Renal cortex interstitium (tissue), 11 donors: ENCODE data around the gene DNAJC15. TPM values are rescaled to one million over a fixed set of nuclear protein-coding genes. Genes with fewer than 3 reads are reported as not detected.

Experiments used
- DNase-seq, 11 donors: peaks; one replicate each; pipeline ENCODE4 v3.0.0-alpha.2; 2013; ENCODE audit warnings: low read depth in 9 of 11, low spot score in 4 of 11; ENCODE audit errors: extremely low read depth in 1 of 11
- polyA plus RNA-seq, 3 donors: library from polyadenylated mRNA; unstranded; fragments of 120-200 nt; gene quantifications; one replicate each; pipeline ENCODE4 v1.2.1, GENCODE V29; 2013; ENCODE audit not compliant: insufficient read length in 3 of 3

DNAJC15 gene
- polyA plus RNA-seq, 3 donors, result 25.7 to 31.7 (median 31.6) TPM

DNA sequence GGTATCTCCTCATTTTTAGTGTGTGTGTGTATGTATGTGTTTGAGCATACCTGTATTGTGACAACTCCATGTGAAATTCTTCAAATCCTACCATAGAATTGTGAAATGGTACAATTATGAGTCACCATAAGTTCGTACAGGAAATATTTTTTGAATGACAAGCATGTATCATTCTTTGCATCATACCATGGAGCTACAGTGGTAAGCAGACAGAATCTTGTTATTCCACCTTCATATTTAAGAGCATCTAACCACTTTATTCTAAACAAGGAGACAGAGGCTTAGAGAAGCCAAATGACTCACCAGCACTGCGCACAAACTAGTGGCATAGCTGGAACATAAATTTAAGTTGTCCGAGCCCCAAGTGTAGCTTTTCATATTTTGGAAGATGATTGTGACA lies 26.8 kb upstream of the DNAJC15 start:
- DNase-seq, result no peak

DNA sequence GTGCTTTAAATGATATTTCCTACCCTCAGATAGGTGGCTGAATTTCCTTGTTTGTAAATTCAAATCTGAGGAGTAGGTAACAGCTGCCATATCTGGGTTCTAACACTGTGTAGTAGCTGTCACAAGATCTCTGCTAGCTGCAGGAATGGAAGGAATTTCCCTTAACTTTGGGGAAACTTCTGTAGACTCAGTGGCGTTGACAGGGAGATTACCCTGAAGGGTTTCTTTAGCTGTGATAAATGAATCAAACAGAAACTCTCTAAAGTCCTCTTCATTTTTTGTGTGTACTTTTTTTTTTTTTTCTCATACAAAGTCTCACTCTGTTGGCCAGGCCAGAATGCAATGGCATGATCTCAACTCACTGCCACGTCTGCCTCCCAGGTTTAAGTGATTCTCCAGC lies 26.0 kb upstream of the DNAJC15 start:
- no peak for DNase-seq

DNA sequence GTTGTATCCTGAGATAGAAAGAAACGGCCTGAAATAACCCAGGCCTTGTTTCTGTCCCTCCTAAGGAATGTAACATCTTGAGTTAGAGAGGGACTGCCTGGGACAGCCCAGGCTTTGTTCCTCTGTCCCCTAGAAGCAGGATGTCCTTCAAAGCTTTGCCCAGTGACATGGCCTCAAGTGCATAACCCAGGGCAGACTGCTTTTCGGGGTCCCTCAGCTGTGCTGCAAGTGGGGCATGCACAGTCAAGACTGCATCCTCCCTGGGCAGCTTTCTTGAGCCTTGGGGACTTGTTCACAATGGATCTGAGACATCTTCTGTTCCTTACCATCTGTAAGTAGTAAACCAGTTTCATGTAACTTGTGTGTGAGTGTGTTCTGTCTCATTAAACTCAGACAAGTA lies 23.9 kb upstream of the DNAJC15 start:
- DNase-seq, result no peak

DNA sequence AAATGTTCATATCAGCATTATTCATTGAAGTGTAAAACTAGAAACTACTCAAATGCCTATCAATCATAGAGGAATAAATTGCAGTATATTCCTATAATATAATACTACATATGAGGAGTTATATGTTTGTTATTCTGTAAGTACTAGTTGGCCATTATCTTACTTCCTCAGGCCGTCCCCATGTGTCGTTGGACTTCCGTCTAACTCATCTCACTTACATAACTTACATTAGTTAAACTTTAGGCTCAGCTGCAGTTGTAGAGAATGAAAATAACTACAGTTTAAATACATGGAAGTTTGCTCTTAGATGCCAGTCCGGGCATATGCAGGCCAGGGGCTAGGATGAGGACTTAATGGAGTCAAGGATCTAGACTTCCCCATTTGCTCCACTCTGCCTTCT lies 22.7 kb upstream of the DNAJC15 start:
- no peak for DNase-seq

DNA sequence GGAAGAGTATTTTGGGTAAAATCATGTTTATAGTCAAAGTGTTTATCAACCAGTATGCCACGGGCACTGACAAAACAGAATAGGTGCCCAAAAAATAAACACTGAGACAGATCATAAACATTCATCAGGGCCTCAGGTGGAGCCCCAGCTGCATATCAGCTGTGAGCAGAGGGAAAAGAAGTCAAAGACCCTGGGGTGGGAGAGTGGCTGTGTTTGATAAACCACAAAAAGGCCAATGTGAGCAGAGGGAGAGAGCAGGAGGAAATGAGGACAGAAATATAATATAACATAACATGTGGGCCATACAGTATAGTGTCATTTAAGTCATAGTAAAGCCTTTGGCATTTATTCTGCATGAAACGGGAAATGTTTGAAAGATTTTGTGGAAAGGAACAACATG lies 21.4 kb upstream of the DNAJC15 start:
- no peak for DNase-seq

DNA sequence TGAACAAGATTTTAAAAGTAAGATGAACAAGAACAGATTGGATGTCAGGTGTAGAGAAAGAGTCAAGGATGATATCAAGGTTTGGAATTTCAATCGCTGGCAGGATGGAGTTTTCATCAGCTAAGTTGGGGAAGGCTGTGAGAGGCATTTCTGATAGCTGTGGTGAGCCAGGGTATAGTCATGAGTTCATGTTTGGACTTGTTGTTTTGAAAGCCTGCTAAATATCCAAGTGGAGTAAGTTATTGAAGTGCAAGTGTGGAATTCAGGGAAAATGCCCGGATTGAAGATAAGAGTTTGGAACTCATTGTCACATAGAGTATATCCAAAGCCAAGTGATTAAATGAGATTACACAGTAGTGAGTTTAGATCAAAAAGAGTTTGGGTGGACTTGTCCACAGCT lies 20.4 kb upstream of the DNAJC15 start:
- no peak for DNase-seq

DNA sequence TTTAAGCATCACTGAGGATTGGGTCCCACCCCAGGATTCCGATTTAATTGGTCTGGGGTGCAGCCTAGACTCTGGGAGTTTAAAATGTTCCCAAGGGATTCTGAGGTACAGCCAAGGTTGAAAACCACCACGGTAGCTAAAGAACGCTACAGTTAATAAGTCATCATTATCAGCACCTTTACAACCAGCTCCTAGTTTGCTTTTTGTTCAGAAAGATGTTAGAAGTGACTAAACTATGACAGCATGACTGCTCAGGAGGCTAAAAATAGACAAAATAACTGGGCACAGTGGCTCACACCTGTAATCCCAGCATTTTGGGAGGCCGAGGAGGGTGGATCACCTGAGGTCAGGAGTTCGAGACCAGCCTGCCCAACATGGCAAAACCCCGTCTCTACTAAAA lies 19.7 kb upstream of the DNAJC15 start:
- DNase-seq, result no peak

DNA sequence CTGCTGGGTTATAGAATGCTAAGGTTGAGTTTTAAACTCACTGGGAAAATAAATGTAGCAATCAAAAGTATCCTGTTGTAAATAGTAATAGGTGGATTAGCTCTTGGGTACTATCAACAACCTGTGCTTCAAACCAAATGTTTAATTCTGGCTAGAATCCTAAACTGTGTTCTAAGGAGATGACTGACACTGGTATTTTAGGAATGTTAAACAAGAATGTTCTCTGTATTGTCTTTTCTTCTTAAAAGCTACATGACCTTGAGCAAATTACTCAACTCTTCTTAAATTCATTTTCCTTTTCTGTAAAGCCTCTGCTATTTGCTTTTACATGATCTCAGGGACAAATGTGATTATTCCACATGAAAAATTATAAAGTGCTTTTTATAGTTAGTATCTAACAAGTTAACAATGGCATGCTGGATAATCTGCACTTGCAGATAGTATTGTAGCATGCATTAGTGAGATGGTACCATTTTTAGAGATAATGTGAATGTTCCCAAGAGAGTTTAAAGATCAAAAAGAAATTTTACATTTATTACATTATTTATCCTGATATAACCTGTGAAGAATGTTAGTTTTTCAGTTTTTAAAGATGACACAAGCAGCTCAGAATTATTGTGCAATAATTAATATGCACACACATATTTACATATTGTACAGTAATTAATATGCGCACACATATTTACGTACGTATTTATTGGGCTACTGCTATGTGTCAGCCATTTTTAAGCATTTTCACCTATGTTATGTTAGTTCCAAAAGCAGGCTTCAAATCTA lies 17.7 kb upstream of the DNAJC15 start:
- DNase-seq, result no peak

DNA sequence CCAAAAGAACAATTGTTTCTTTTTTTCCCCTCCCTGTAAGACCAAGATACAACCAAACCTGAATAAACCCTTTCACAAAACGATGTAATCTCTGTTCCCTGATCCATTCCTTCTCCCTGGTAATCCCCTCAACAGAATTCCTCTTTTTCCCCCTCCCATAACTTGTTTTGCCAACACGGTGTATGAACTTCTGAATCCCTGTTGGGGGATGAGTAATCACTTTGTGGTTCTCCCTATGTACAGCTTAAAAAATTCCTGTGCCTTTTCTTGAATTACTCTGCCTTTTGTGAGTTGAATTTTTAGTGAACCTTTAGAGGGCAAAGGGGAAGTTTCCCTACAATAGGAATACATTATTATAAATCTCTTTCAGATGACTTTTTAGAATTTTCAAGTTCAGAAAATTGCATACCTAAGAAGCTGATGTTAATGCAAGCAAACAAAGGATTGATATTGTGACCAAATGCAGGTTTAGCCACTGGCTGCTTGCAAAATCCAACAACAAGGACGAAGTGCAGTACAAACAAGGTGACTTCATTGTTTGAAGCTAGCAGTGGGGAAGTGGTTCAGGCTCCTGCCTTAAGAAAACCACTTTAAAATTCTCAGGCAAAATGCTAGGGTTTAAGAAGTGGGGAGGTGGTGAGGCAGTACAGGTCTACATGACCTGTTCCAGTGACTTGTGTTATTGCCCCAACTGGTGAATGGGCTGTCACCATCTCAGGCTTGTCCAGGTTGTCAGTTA lies 16.3 kb upstream of the DNAJC15 start:
- no peak for DNase-seq

DNA sequence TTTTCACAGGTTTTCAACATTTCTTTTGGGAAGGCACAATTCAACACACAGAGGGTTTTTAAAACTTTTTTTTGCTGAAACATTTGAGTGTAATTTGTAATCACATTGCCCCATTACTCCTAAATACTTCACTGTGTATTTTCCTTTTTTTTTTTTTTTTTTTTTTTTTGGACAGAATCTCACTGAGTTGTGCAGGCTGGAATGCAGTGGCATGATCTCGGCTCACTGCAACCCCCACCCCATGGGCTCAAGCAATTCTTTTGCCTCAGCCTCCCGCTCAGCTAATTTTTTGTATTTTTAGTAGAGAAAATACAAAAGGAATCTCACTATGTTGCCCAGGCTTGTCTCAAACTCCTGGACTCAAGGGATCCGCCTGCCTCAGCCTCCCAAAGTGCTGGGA lies 14.8 kb upstream of the DNAJC15 start:
- no peak for DNase-seq

DNA sequence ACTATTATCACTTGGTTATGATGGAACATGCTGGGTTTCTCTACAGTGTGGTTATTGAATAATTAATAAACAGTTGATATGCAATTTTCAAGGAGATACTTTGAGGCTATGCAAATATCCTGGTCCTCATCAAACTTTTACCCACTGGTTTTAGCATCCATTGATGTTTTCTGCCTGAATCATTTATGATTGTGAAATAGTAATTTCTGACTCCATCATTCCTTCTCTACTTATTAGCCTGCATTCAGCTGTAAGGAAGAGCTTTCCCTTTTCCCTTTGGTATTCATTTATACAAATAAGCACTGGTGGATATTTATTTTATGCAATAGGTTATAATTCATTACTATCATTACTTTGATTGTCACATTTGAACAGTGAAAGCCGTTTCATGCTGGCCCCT lies 13.9 kb upstream of the DNAJC15 start:
- DNase-seq, result no peak

DNA sequence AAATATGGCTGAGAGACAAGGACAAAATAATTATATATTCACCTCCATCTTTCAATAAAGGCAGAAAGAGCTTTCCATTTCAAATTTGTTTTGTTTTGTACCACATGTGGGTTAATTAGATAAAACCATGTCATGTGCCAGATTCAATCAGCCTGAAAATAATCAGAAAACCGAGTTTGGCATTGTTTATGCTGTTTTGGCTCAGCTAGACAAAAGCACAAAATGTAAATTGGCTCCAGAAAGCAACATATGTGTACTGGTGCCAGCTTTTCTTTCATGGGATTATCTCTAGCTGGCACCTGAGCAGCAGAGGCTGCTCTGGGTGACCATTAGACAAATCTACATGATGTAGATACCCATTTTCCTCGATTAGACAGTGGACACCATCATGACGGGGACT lies 9.2 kb upstream of the DNAJC15 start:
- DNase-seq, result no peak

DNA sequence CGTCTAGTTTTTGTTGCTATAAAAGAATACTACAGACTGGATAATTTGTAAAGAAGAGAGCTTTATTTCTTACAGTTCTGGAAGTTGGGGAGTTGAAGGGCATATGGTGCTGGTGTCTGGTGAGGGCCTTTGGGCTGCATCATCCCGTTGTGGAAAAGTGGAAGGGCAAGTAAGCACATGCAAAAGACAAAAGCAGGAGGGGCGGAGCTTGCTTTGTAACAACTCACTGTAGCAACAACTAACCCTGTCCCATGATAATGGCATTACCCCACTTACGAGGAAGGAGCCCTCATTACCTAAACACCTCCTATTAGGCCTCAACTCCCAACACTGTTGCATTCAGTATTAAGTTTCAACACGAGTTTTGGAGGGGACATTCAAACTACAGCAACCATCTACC lies 7.2 kb upstream of the DNAJC15 start:
- no peak for DNase-seq

DNA sequence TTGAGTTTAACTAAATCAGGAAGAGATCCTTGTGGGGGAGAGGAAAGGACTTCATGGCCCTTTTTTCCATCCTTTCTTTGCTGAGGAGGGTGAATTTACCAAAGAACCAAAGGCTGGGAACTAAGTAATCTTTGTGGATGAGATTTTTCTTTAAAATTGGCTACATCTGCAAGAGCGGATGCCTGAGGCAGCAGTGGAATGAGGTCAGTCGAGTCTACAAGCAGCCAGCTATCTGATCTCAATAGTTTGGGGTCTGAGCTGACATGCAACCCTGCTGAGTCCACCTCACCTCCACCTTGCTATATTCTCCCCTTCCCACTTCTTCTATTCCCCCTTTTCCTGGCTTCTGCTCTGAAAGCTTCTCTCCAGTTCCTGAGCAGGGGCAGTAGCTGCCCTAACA lies 3.6 kb upstream of the DNAJC15 start:
- no peak for DNase-seq

DNA sequence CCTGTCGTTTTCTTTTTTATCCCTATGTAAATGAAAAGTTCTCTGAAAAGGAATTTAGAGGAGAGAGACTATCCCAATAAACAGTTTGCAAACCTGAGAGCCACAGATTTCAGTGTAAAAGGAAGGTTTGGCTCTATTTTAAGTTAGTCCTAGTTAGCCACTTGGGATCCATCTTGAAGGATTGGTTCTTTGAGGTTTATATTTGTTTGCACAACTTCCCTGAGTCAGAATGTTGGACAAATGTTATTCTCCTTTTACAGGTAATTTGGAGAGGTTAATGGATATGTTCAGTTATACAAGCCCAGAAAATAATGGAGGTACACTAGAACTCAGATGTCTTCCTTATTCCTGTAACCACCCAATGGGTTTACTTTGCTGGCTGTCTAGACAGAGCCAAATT lies 2.6 kb upstream of the DNAJC15 start:
- DNase-seq, result no peak

DNA sequence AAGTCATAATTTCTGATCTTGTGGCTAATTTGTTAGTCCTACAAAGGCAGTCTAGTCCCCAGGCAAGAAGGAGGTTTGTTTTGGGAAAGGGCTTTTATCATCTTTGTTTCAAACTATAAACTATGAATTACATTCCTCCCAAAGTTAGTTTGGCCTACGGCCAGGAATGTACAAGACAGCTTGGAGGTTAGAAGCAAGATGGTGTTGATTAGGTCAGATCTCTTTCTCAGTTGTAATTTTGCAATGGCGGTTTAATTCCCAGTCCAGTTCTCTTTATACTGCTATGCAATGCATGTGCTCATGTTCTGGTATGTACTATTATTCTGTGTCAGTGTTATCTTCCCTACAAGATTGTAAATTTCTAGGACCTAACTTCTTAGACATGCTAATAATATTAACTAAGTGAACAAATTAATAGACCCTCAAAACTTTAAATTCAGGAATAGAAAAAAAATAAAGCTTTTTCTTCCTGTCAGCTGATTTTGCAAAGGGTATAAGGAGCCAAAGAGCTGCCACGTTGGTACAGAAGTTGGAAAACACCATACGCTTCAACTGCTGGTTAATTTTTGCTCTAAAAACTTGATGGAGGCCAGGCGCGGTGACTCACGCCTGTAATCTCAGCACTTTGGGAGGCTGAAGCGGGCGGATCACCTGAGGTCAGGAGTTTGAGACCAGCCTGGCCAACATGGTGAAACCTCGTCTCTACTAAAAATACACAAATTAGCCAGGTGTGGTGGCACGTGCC lies 1.3 kb upstream of the DNAJC15 start:
- DNase-seq, result peak in 2 of 11 donors; percentile 16 to 28

DNA sequence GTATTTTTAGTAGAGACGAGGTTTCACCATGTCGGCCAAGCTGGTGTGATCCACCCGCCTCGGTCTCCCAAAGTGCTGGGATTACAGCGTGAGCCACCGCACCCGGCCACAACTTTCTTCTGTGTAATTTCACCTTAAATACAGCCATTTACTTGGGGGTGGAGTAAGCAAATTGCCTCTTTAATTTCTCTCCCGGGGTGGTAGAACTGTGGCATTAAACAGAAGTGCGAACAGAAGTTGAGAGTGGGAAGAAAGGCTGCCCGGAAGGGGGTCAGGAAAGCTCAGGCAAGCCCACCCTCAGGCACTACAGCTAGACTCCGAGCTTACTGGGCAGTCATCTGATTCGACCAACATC lies 475 bp upstream of the DNAJC15 start:
- DNase-seq, result no peak

DNA sequence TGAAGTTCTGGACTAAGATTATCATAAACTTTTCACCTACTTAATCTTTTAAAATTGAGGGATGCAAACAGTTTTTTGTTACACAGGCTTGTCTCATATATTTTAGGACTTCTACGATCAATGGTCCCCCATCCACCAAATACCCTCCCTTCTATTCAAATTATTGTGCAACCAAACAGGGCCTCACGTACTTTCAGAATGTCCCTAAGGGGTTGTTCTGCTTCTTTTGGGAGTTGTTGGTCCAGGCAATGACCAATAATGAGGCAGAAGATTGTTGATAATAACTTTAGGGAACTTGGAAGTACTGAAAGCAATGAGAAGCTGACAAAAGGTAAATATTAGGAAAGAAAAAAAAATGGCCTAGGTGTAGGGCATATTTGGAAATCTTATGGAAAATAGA lies 2.9 kb downstream of the DNAJC15 start:
- no peak for DNase-seq

DNA sequence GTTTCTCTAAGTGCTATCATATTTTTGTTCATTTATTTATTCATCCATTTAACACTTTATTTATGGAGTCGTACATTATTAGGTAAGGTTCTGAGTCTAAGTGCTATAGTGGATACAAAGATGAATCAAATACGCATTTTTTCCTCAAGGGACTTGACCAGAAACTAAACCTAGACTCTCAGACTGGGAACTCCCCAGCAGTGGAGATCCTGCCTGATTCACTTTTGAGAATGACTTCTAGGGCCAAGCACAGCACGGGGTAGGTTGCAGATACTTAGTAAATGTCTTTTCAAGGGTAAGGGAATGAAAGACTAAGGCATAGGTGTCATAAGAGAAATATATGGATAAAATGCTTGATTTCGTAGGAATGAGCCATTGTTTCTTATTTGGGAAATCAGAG lies 7.2 kb downstream of the DNAJC15 start:
- no peak for DNase-seq

DNA sequence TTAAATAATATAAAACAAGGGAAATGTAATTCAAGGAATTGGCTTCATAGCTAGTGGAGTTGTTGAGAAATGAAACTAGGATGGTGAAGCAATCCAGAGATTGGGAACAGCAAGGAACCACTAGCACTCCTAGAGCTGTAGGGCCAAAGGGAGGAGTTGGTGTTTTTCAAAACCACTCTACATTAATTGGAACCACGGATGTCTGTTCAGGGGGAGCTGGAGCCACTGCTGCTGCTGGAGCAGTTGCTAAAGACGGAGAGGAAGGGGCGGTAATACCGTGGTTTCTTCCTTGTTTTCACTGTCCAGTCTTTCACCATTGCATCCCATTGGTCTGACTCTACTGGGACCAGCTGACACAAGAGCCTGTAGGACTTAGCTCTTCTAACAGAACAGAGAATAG lies 8.5 kb downstream of the DNAJC15 start:
- no peak for DNase-seq
